ENCODE measurements around the gene GIGYF2. TPM values are rescaled to one million over a fixed set of nuclear protein-coding genes. Genes with fewer than 3 reads are reported as not detected.
A peak's percentile ranks its signal among the peaks of the same experiment; 100 is the strongest.

Gene GIGYF2
- total and polyA plus RNA-seq, 2 of the 13 experiments (the other 11 are each of a cell fraction or from before 2014, with no cell fraction given), result 44.9 to 73.5 TPM

- TF ChIP-seq SNAI1 (CRISPR knock-in tag; IDR thresholded peaks at IDR 0.05; ENCODE audit: borderline replicate concordance) (no peak), ZBED4 (CRISPR knock-in tag; IDR thresholded peaks at IDR 0.05; ENCODE audit: borderline replicate concordance) (no peak)
Observed at GRCh38 chr2:232872826-232873225, 175.7 kb downstream of the GIGYF2 start (continued).

GRCh38 chr2:232873292-232873908 is 176.3 kb downstream of the GIGYF2 start:
- CTCF ChIA-PET (ENCODE audit: low intra/inter-chr PET ratio, low total read pairs), result no interaction called here
- peaks cover 0 to 12% of the 10 kb centered on the region in 2 experiments; a peak in 3 of 5 replicates for H3K36me3 ChIP-seq (replicated peaks in 1 of 2; ENCODE audit: control insufficient read depth in 1 of 2, insufficient read depth in 2 of 2, low read length in 2 of 2)
- WGBS (ENCODE audit: low lambda C conversion rate), result 94% methylated on average over 5 of the region's 14 CpGs
- no peak for ATAC-seq
- no peak for FAIRE-seq
- H4K20me1 ChIP-seq (ENCODE audit: insufficient read depth, low read length), result no peaks in the 10 kb centered on the region
- H3K9ac ChIP-seq (ENCODE audit: insufficient read depth, low read depth, low read length), result peak overlapping the region; percentile 92
- peaks cover 89% of the 10 kb centered on the region for H3K4me1 ChIP-seq (ENCODE audit: insufficient read depth, low read length)
- intact Hi-C loops (cut with micrococcal nuclease; ENCODE audit: unreplicated experiment) (no loop called here), in situ Hi-C loops (cut with HindIII; ENCODE audit: extremely low pct_ligation_motif_present, low pct_unique_long_range_greater_than_20kb) (no loop called here)
- H3K9me3 ChIP-seq (ENCODE audit: low read length), result no peaks in the 10 kb centered on the region
- POLR2A ChIA-PET, result interaction anchor here (1.2 to 8.6 kb wide), 5 partner anchors 8 to 187 kb away, joined by 3 to 297 read pairs (median 6); partner anchors contain the start of genes INPP5D and NGEF
- peak overlapping the region; percentile 79 for H3K4me2 ChIP-seq (ENCODE audit: low read depth, low read length)
- no TSS peak for BruUV-seq (replicated peaks)
- H3K27ac ChIP-seq (ENCODE audit: extremely low read length, insufficient read depth, low read length), result peak overlapping the region; percentile 94
- H3K79me2 ChIP-seq (ENCODE audit: insufficient read depth, low read length), result peaks cover 74% of the 10 kb centered on the region
- H3K27me3 ChIP-seq (ENCODE audit: control insufficient read depth in 1 of 2, insufficient read depth in 2 of 2, low read length in 2 of 2), result no peaks in the 10 kb centered on the region
- no peak for DNase-seq (ENCODE audit: low spot score)
- H3K4me3 ChIP-seq (replicated peaks in 1 of 3; ENCODE audit: insufficient read depth in 1 of 3, low read depth in 2 of 3, low read length in 3 of 3), result peak overlapping the region in 1 of 3 experiments; percentile 72; a peak in 2 of 6 replicates
- H2AFZ ChIP-seq (ENCODE audit: low read length), result no peak overlapping the region
- TF ChIP-seq KDM4B (CRISPR knock-in tag; IDR thresholded peaks at IDR 0.05) (no peak), SKI (IDR thresholded peaks at IDR 0.05; ENCODE audit: partially characterized antibody) (no peak), MAZ (IDR thresholded peaks at IDR 0.05; ENCODE audit: borderline replicate concordance, low read depth, low read length) (no peak), MAZ (CRISPR knock-in tag; IDR thresholded peaks at IDR 0.05; ENCODE audit: low read depth) (no peak), CHD4 (IDR thresholded peaks at IDR 0.05; ENCODE audit: borderline replicate concordance, low read length) (no peak), HCFC1 (IDR thresholded peaks at IDR 0.05; ENCODE audit: low read depth, low read length) (no peak), ZNF282 (IDR thresholded peaks at IDR 0.05; ENCODE audit: partially characterized antibody) (no peak), ZNF609 (CRISPR knock-in tag; IDR thresholded peaks at IDR 0.05; ENCODE audit: borderline replicate concordance) (no peak), ZNF557 (CRISPR knock-in tag; IDR thresholded peaks at IDR 0.05) (no peak), ZNF703 (CRISPR knock-in tag; IDR thresholded peaks at IDR 0.05; ENCODE audit: borderline replicate concordance) (no peak), ZNF598 (CRISPR knock-in tag; IDR thresholded peaks at IDR 0.05; ENCODE audit: borderline replicate concordance) (no peak), SP2 (CRISPR knock-in tag; IDR thresholded peaks at IDR 0.05) (no peak), BRD4 (CRISPR knock-in tag; IDR thresholded peaks at IDR 0.05) (peak; percentile 54; the same call in 1 of the 2 replicates)
